GM12878 (cell line): ENCODE measurements around the gene SEMA4D. TPM values are rescaled to one million over a fixed set of nuclear protein-coding genes. Genes with fewer than 3 reads are reported as not detected.

Experiments used
- ATAC-seq: fragments of 200-7000 bp; cut with Tn5 transposase; 3 replicates; pipeline ENCODE4 v1.9.1; 2020; ENCODE audit warnings: mild to moderate bottlenecking, moderate library complexity
- BruUV-seq: library from RNA; stranded (reverse); fragments of 400-500 nt; replicated peaks from 2 replicates; lab custom pipeline; 2021; lab: Mats Ljungman, UMichigan
- CTCF ChIA-PET: fragments of 300-600 bp; sonication (Branson Sonifier 250); formaldehyde crosslinking; extraction: SDS; loops from one replicate; lab custom pipeline; 2021; ENCODE audit warnings: inconsistent platforms; lab: Yijun Ruan, JAX
- POLR2A ChIA-PET: fragments of 350-600 bp; formaldehyde crosslinking; extraction: SDS; loops from one replicate; lab custom pipeline; 2021; ENCODE audit warnings: inconsistent platforms; lab: Charles Lee
- RAD21 ChIA-PET: fragments of 300-600 bp; sonication (Branson Sonifier 250); formaldehyde crosslinking; loops from one replicate; lab custom pipeline; 2023; ENCODE audit warnings: antibody characterized with exemption; ENCODE audit not compliant: unreplicated experiment; lab: Charles Lee
- SMC1A ChIA-PET: fragments of 300-600 bp; sonication (Branson Sonifier 250); formaldehyde crosslinking; loops from one replicate; lab custom pipeline; 2023; ENCODE audit not compliant: unreplicated experiment, uncharacterized antibody; lab: Charles Lee
- DNase-seq: peaks from one replicate; pipeline ENCODE4 v3.0.0-alpha.2; 2011; ENCODE audit warnings: low read depth, low spot score
- FAIRE-seq: peaks from 3 replicates; lab custom pipeline; 2011; peaks lifted over from hg19 to GRCh38; lab: Jason Lieb, UNC
- H2AFZ ChIP-seq: 2 replicates; pipeline ENCODE4 v1.6.0; 2011; ENCODE audit warnings: low read depth, low read length, control low read depth; ENCODE audit not compliant: control insufficient read depth
- H3K27ac ChIP-seq: 2 replicates; pipeline ENCODE4 v1.5.1; 2011; ENCODE audit warnings: control low read depth; ENCODE audit not compliant: control insufficient read depth, insufficient read depth
- H3K27me3 ChIP-seq, 2 experiments: replicated peaks in 1 of 2; 2 replicates each; pipeline versions ENCODE4 v1.6.0 to v1.6.1; 2011; ENCODE audit warnings: low read length in 1 of 2; ENCODE audit not compliant: control insufficient read depth in 2 of 2, insufficient read depth in 2 of 2
- H3K36me3 ChIP-seq, 2 experiments: 2 replicates each; pipeline ENCODE4 v1.5.1; 2011; ENCODE audit warnings: low read length in 1 of 2; ENCODE audit not compliant: control insufficient read depth in 2 of 2, insufficient read depth in 2 of 2
- H3K4me1 ChIP-seq: 2 replicates; pipeline ENCODE4 v1.6.1; 2011; ENCODE audit warnings: mild to moderate bottlenecking, low read length, moderate library complexity, mixed read lengths; ENCODE audit not compliant: control insufficient read depth, insufficient read depth
- H3K4me2 ChIP-seq: 2 replicates; pipeline ENCODE4 v1.6.0; 2011; ENCODE audit warnings: control low read depth; ENCODE audit not compliant: control insufficient read depth, insufficient read depth
- H3K4me3 ChIP-seq: fragments of 200-600 bp; sonication (generic); 2 replicates; pipeline ENCODE4 v1.5.1; 2016
- H3K79me2 ChIP-seq: 2 replicates; pipeline ENCODE4 v1.6.0; 2011; ENCODE audit warnings: low read length; ENCODE audit not compliant: control insufficient read depth, insufficient read depth
- H3K9ac ChIP-seq: 2 replicates; pipeline ENCODE4 v1.8.0; 2011; ENCODE audit warnings: low read length, control low read depth, mixed read lengths; ENCODE audit not compliant: control insufficient read depth, insufficient read depth
- H3K9me3 ChIP-seq: replicated peaks from 3 replicates; pipeline ENCODE4 v1.5.1; 2011; ENCODE audit warnings: mild to moderate bottlenecking, low read length; ENCODE audit not compliant: control insufficient read depth, insufficient read depth
- H4K20me1 ChIP-seq: 2 replicates; pipeline ENCODE4 v1.6.0; 2011; ENCODE audit not compliant: control insufficient read depth, insufficient read depth
- EED ChIP-seq: sonication (generic); IDR thresholded peaks from 2 replicates; pipeline ENCODE4 v1.6.1; 2016; ENCODE audit warnings: antibody characterized with exemption, low read depth
- EGR1 ChIP-seq, 2 experiments: IDR thresholded peaks; 1 replicate in 1 of 2; 2 replicates in 1 of 2; pipeline ENCODE4 v1.6.1; 2011 to 2012; ENCODE audit warnings: low read depth in 2 of 2, low read length in 2 of 2, borderline replicate concordance in 1 of 2, mild to moderate bottlenecking in 1 of 2, moderate library complexity in 1 of 2
- WGBS: methylation state at CpG from one replicate; pipeline ENCODE4 v1.1.6; 2016; ENCODE audit warnings: low lambda C conversion rate; ENCODE audit not compliant: insufficient replicate concordance, insufficient coverage; ENCODE audit errors: missing lambda C conversion rate; 5-methylcytosine and 5-hydroxymethylcytosine counted together
- in situ Hi-C: fragments of 300-500 bp; cut with MboI; formaldehyde crosslinking; loops from 9 replicates; pipeline ENCODE4 v1.14.3; 2018; ENCODE audit warnings: mixed read lengths
- intact Hi-C: fragments of 100-400 bp; cut with micrococcal nuclease; formaldehyde crosslinking; loops from one replicate; pipeline ENCODE4 v1.14.2; 2022; ENCODE audit not compliant: unreplicated experiment
- polyA plus RNA-seq, 11 experiments: library from polyadenylated mRNA; depleted of rRNA in 4 of 11; unstranded in 6 of 11; stranded (reverse) in 5 of 11; fragments of >200 nt; fragmentation: Nextera tagmentation in 4 of 11; fragmentation: Illumina TruSeq in 1 of 11; extraction: Ambion mirVana in 4 of 11; extraction: Trizol in 1 of 11; gene quantifications; 1 replicate in 1 of 11; 2 replicates in 10 of 11; pipeline versions ENCODE4 v1.2.1 to v1.2.3, GENCODE V29; 2011 to 2016; ENCODE audit warnings: inconsistent platforms in 2 of 11, missing spikeins in 2 of 11, low read depth in 1 of 11
- total RNA-seq, 4 experiments: library from RNA; depleted of rRNA in 3 of 4; stranded (reverse); fragments of >200 nt in 3 of 4; fragmentation: Illumina TruSeq in 1 of 4; extraction: Trizol in 1 of 4; gene quantifications; 2 replicates each; pipeline versions ENCODE4 v1.2.1 to v1.2.3, GENCODE V29; 2013 to 2021
- TF ChIP-seq, protein P1 (sequence below): IDR thresholded peaks from 2 replicates; pipeline ENCODE4 v1.6.1; 2012; ENCODE audit warnings: improper control_type of control experiment, low read depth, low read length; ENCODE audit not compliant: insufficient replicate concordance

Gene SEMA4D
- total and polyA plus RNA-seq, 10 of the 15 experiments (the other 5 are each of a cell fraction or from before 2014, with no cell fraction given) = 15.1 to 136 (median 39.6) TPM

DNA sequence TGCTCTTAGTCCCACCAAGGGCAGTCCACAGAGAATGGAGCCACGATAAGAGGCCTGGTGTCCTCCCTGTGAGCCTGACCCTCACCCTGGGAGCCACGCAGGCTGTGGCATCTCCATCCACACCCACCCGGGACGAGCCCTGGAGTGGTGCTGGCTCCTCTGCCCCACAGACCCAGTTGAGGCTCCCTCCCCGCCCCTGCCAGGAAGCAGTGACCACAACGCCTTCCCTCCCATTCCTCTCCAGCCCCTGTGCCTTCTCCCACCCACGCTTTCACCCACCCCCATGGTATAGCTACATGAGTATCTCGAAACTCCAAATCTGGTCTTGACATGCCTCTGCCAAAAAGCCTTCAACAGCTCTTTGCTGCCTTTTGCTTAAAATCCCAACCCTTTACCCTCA lies 57.9 kb downstream of the SEMA4D start:
- H2AFZ ChIP-seq = no peak overlapping the region
- WGBS = 37% methylated on average over 7 of the region's 8 CpGs
- peak overlapping the region; percentile 48 for H3K9ac ChIP-seq
- ATAC-seq (no peak), DNase-seq (no peak), FAIRE-seq (no peak)
- no peaks in the 10 kb centered on the region for H3K9me3 ChIP-seq
- peak overlapping the region; percentile 70 for H3K27ac ChIP-seq
- H3K27me3 ChIP-seq = no peaks in the 10 kb centered on the region
- H3K36me3 ChIP-seq = peaks cover 11 to 26% of the 10 kb centered on the region in 2 experiments; a peak in 3 of 4 replicates
- TF ChIP-seq, protein P1, sequence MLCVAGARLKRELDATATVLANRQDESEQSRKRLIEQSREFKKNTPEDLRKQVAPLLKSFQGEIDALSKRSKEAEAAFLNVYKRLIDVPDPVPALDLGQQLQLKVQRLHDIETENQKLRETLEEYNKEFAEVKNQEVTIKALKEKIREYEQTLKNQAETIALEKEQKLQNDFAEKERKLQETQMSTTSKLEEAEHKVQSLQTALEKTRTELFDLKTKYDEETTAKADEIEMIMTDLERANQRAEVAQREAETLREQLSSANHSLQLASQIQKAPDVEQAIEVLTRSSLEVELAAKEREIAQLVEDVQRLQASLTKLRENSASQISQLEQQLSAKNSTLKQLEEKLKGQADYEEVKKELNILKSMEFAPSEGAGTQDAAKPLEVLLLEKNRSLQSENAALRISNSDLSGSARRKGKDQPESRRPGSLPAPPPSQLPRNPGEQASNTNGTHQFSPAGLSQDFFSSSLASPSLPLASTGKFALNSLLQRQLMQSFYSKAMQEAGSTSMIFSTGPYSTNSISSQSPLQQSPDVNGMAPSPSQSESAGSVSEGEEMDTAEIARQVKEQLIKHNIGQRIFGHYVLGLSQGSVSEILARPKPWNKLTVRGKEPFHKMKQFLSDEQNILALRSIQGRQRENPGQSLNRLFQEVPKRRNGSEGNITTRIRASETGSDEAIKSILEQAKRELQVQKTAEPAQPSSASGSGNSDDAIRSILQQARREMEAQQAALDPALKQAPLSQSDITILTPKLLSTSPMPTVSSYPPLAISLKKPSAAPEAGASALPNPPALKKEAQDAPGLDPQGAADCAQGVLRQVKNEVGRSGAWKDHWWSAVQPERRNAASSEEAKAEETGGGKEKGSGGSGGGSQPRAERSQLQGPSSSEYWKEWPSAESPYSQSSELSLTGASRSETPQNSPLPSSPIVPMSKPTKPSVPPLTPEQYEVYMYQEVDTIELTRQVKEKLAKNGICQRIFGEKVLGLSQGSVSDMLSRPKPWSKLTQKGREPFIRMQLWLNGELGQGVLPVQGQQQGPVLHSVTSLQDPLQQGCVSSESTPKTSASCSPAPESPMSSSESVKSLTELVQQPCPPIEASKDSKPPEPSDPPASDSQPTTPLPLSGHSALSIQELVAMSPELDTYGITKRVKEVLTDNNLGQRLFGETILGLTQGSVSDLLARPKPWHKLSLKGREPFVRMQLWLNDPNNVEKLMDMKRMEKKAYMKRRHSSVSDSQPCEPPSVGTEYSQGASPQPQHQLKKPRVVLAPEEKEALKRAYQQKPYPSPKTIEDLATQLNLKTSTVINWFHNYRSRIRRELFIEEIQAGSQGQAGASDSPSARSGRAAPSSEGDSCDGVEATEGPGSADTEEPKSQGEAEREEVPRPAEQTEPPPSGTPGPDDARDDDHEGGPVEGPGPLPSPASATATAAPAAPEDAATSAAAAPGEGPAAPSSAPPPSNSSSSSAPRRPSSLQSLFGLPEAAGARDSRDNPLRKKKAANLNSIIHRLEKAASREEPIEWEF = no peak
- peak in 1 of 2 experiments; percentile 65; a peak in 1 of 3 replicates for TF ChIP-seq EGR1 (IDR thresholded peaks at IDR 0.05; ENCODE audit: borderline replicate concordance in 1 of 2, low read depth in 2 of 2, low read length in 2 of 2)
- peak; percentile 31; the same call in 1 of the 2 replicates for TF ChIP-seq EED
- RAD21 ChIA-PET = interaction anchor here (0.8 to 2.6 kb wide), 7 partner anchors 9 to 109 kb away, joined by 3 to 16 read pairs (median 5); no protein-coding TSS in a partner anchor
- POLR2A ChIA-PET = interaction anchor here (0.6 to 2.3 kb wide), 6 partner anchors 11 to 111 kb away, joined by 3 to 9 read pairs (median 4); no protein-coding TSS in a partner anchor
- CTCF ChIA-PET = interaction anchor here (1.0 to 4.6 kb wide), 5 partner anchors 10 to 117 kb away, joined by 3 to 29 read pairs (median 4); no protein-coding TSS in a partner anchor
- peaks cover 65% of the 10 kb centered on the region for H3K79me2 ChIP-seq
- in situ Hi-C loops = no loop called here
- H4K20me1 ChIP-seq = no peaks in the 10 kb centered on the region
- H3K4me2 ChIP-seq = peak overlapping the region; percentile 87
- H3K4me3 ChIP-seq = peak overlapping the region; percentile 25
- no TSS peak for BruUV-seq
- SMC1A ChIA-PET = interaction anchor here (0.7 to 4.3 kb wide), 13 partner anchors 9 to 116 kb away, joined by 3 to 21 read pairs (median 3); no protein-coding TSS in a partner anchor
- intact Hi-C loops = no loop called here
- H3K4me1 ChIP-seq = peaks cover 82% of the 10 kb centered on the region
